Mucosa of stomach (tissue), 1 donor: ENCODE results near the gene SMIM14.
"Not testable (repeated sequence)": the region's sequence is repeated elsewhere in the genome, so short reads cannot be mapped to it uniquely, and the experiment has no call there.

Experiments
- H3K27me3 ChIP-seq: one replicate; pipeline ENCODE4 v1.7.0; 2013; ENCODE audit warnings: mild to moderate bottlenecking, low read length; ENCODE audit not compliant: control insufficient read depth, insufficient read depth
- H3K36me3 ChIP-seq: one replicate; pipeline ENCODE4 v1.7.0; 2013; ENCODE audit warnings: low read length; ENCODE audit not compliant: control insufficient read depth, insufficient read depth
- H3K4me1 ChIP-seq: one replicate; pipeline ENCODE4 v1.7.0; 2013; ENCODE audit warnings: mild to moderate bottlenecking, low read length; ENCODE audit not compliant: control insufficient read depth, insufficient read depth
- H3K4me3 ChIP-seq: one replicate; pipeline ENCODE4 v1.7.0; 2013; ENCODE audit warnings: low read length
- H3K9ac ChIP-seq: one replicate; pipeline ENCODE4 v1.7.0; 2013; ENCODE audit warnings: mild to moderate bottlenecking, low read length, moderate library complexity
- H3K9me3 ChIP-seq: one replicate; pipeline ENCODE4 v1.7.0; 2013; ENCODE audit warnings: mild to moderate bottlenecking, low read length, moderate library complexity; ENCODE audit not compliant: control insufficient read depth
- donor health status: Pancreatic carcinoma.

Gene SMIM14

DNA sequence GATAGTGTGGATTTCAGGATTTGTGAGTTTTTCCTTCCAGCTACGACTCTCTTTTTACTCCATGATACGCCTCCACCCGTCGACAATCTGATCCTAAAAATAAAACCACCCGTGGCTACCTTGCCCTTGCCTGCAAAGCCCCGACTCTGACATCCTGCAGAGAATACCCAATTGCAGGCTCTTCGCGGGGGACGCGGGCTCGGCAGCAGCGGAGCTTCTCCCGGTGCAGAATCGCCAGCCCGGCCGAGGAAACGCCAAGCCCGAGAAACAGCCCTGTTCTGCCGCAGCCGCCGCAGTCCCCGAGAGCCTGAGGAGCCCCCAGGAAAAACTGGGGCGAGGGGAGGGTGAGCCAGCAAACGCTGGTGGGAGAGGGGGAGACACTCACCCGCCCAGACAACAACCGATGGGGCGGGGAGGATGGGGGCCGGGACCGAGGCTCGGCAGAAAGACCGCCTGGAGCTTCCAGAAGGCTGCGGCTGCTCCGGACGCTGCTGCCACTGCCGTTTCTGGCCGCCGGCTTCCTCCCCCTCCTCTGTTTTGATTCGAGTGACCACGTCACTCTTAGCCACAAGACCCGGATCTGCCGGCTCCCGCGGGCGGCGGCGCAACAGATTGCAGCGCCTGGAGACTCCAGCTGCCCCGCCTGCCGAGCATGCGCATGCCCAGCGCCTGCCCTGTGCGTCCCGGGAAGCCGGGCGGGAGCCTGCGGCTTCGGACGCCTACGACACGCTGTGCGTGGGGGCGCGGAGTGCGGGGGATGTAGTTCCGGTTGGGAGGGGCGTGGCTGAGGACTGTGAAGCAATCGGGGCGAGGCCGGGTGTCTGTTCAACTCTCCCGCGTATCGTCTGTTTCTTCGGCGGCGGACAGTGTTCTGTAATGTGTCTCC is at the start of gene SMIM14:
Gene SMIM14 (minus strand): TSS at position 512 of the 886 bp plus-strand sequence. CDS start 33,720 bp downstream, outside the sequence.
- Histone ChIP-seq H3K9ac (peak within 1 kb of the TSS; percentile 99), H3K9me3 (no peaks in the 10 kb centered on the region), H3K4me3 (peak within 1 kb of the TSS; percentile 89), H3K4me1 (peaks cover 28% of the 10 kb centered on the region), H3K27me3 (no peaks in the 10 kb centered on the region), H3K36me3 (no peaks in the 10 kb centered on the region)

DNA sequence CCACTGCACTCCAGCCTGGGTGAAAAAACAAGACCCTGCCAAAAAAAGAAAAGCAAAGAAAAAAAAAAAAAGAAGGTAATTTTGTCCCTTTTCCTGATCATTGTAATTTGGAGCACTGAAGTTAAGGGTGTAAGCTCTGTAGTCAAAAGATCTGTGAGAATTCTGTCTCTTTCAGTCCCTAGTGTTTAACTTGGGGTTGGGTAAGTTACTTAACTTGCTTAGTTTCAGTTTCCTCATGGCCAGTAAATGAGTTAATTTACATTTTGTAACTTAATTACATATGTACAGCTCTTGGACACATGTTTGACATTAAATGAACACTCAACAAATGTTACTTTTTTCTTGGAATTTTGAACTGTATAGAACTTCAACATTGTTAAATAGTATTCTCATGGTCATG is 48.3 kb upstream of the SMIM14 start:
- Histone ChIP-seq H3K4me1 (no peaks in the 10 kb centered on the region), H3K36me3 (no peaks in the 10 kb centered on the region), H3K9me3 (no peaks in the 10 kb centered on the region), H3K9ac (no peak overlapping the region), H3K4me3 (no peak overlapping the region), H3K27me3 (no peaks in the 10 kb centered on the region)

DNA sequence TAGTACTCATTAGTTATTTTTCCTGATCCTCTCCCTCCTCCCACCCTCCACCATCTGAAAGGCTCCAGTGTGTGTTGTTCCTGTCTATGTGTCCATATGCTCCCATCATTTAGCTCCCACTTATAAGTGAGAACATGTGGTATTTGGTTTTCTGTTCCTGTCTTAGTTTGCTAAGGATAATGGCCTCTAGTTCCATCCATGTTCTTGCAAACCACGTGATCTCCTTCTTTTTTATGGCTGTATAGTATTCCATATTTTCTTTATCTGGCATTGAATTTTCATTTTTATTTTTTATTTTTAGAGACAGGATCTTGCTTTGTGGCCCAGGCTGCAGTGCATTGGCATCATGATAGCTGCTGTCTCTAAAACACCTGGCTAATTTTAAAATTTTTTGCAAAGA is 47.3 kb upstream of the SMIM14 start:
- no peaks in the 10 kb centered on the region for H3K36me3 ChIP-seq
- H3K9ac ChIP-seq: no peak overlapping the region
- H3K4me1 ChIP-seq: no peaks in the 10 kb centered on the region
- H3K9me3 ChIP-seq: no peaks in the 10 kb centered on the region
- H3K27me3 ChIP-seq: no peaks in the 10 kb centered on the region
- H3K4me3 ChIP-seq: no peak overlapping the region

DNA sequence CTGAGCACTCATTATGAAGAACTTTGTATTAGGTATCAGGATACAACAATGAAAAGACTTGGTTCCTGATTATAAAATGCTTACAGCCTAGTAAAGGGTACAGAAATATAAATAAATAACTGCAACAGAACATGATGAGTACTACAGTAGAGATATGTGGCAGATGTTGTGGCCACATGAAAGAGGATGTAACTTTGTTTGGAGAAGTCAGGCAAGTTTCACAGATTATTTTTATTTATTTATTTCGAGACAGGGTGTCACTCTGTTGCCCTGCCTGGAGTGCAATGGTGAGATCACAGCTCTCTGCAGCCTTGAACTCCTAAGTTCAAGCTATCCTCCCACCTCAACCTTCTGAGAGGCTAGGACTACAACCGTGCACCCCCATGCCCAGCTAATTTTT is 43.5 kb upstream of the SMIM14 start:
- no peaks in the 10 kb centered on the region for H3K27me3 ChIP-seq
- H3K9ac ChIP-seq: no peak overlapping the region
- no peaks in the 10 kb centered on the region for H3K9me3 ChIP-seq
- no peaks in the 10 kb centered on the region for H3K36me3 ChIP-seq
- H3K4me1 ChIP-seq: no peaks in the 10 kb centered on the region
- H3K4me3 ChIP-seq: no peak overlapping the region

DNA sequence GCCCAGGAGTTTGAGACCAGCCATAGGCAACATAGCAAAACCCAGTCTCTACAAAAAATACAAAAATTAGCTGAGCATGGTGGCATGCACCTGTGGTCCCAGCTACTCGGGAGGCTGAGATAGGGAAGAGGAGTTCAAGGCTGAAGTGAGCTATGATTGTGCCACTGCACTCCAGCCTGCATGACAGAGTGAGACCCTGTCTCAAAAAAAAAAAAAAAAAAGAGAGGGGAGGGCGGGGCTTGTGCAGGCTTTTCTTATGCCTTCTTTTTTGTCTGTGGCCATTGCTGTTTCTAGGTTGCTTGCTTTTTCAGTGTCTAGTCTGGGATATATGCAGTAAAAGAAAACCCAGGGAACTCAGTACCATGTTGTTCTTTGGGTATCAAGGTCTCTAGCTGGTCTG is 42.3 kb upstream of the SMIM14 start:
- H3K36me3 ChIP-seq, H3K27me3 ChIP-seq, H3K4me3 ChIP-seq, H3K9ac ChIP-seq, H3K4me1 ChIP-seq, H3K9me3 ChIP-seq: not testable (repeated sequence)

DNA sequence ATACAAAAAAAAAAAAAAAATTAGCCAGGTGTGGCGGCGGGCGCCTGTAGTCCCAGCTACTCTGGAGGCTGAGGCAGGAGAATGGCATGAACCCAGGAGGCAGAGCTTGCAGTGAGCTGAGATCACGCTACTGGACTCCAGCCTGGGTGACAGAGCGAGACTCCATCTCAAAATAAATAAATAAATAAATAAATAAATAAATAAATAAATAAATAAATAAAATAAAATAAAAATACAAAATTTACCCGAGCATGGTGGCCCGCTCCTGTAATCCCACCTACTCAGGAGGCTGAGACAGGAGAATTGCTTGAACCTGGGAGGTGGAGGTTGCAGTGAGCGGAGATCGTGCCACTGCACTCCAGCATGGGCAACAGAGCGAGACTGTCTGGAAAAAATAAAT is 37.0 kb upstream of the SMIM14 start:
- not testable (repeated sequence) for H3K36me3 ChIP-seq, H3K9ac ChIP-seq, H3K4me3 ChIP-seq, H3K4me1 ChIP-seq, H3K9me3 ChIP-seq, H3K27me3 ChIP-seq

DNA sequence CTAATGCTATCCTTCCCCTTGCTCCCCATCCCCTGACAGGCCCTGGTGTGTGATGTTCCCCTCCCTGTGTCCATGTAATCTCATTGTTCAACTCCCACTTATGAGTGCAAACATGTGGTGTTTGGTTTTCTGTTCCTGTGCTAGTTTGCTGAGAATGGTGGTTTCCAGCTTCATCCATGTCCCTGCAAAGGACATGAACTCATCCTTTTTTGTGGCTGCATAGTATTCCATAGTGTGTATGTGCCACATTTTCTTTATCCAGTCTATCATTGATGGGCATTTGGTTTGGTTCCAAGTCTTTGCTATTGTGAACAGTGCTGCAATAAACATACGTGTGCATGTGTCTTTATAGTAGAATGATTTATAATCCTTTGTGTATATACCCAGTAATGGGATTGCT is 31.6 kb upstream of the SMIM14 start:
- H3K36me3 ChIP-seq, H3K4me1 ChIP-seq, H3K27me3 ChIP-seq, H3K9ac ChIP-seq, H3K9me3 ChIP-seq, H3K4me3 ChIP-seq: not testable (repeated sequence)

DNA sequence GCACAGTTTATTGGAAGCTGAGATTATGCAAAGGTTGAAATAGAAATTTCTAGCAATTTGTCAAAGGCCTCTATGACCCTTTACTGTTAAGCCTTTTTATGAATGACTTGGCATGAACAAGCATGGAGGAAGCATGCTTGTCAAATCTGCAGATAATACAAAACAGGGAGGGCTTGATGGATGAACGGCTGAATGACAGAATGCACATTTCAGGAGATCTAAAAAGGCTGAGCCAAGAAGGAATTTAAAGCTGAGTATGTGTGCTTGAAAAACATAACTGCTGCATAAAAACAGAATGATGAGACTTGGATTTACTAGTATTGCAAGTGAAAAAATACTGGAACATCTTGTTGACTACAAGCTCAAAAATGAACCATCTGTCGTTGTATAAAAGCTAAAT is 30.2 kb upstream of the SMIM14 start:
- no peaks in the 10 kb centered on the region for H3K9me3 ChIP-seq
- H3K27me3 ChIP-seq: no peaks in the 10 kb centered on the region
- no peaks in the 10 kb centered on the region for H3K36me3 ChIP-seq
- H3K9ac ChIP-seq: no peak overlapping the region
- H3K4me1 ChIP-seq: no peaks in the 10 kb centered on the region
- no peak overlapping the region for H3K4me3 ChIP-seq

DNA sequence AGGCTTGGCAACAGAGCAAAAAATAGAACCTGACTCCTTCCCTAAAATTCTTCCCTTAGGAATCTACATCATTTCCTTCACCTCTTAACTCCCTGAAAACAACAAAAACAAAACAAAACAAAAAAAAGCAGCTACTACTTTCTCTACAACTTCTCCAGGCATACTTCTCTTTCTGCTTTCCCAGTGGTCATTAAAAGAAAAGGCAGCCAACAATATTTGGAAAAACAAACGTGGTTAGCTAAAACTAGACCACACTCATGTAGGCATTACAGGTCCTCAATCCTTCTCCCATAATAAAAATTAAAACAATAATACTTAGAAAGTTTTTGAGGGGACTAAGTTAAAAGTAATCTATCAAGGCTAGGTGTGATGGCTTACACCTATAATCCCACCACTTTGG is 29.0 kb upstream of the SMIM14 start:
- H3K27me3 ChIP-seq: no peaks in the 10 kb centered on the region

DNA sequence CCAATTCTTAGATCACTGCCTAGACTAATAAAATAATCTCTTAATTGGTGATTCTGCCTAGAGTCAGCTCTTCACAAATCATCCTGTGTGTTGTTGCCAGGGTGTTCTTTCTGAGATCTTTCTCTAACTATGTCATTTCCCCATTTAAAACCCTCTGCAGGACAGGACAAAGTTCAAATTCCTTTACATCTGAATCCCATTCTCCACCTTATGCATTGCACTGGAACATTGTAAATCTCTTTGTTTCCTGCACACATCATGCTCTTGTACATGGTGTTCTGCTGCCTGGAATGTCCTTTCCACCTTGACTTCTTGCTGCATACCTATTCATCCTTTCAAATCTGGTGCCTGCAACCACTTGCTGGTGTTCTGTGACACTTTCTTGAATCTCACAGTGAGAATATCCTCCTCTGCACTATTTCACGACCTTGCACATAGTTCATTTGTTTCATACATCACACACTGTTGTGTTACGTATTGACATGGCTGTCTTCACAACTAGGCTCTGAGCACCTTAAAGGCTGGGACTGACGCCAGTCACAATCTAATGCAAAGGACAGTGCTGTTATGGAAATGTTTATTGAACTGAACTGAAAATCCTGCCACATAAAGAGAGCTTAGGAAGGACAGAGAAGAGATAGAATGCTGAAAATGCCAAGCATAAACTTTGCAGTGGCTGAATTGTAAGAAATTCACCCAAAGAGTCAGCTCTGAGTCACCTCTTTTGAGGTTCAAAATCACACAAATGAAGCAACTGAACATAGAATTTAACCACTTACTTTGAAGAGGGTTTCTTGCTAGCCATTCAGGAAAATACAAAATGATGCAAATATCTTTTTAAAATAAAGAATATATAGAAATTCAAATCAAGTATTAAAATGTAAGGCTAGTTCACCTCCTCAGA is 26.4 kb upstream of the SMIM14 start:
- Histone ChIP-seq H3K36me3 (no peaks in the 10 kb centered on the region), H3K4me3 (no peak overlapping the region), H3K27me3 (no peaks in the 10 kb centered on the region), H3K9ac (no peak overlapping the region), H3K9me3 (no peaks in the 10 kb centered on the region), H3K4me1 (no peaks in the 10 kb centered on the region)

More for the DNA sequence above, 29.0 kb upstream of the SMIM14 start:
- H3K36me3 ChIP-seq: no peaks in the 10 kb centered on the region
- no peak overlapping the region for H3K9ac ChIP-seq
- H3K9me3 ChIP-seq: no peaks in the 10 kb centered on the region
- H3K4me1 ChIP-seq: no peaks in the 10 kb centered on the region
- H3K4me3 ChIP-seq: no peak overlapping the region

DNA sequence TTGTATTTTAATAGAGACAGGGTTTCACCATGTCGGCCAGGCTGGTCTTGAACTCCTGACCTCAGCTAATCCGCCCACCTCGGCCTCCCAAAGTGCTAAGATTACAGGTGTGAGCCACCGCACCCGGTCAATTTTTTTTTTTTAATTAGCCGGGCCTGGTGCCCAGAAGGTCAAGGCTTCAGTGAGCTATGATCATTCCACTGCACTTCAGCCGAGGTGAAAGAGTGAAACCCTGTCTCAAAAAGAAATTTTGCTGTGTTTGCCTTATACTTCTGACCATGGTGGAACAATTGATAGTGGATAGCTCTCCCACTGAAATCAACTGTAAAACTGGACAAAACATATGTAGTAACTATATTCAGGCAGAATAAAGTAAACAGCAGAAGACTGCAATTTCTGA is 24.0 kb upstream of the SMIM14 start:
- Histone ChIP-seq H3K9ac (no peak overlapping the region), H3K27me3 (no peaks in the 10 kb centered on the region), H3K9me3 (no peaks in the 10 kb centered on the region), H3K36me3 (no peaks in the 10 kb centered on the region), H3K4me1 (no peaks in the 10 kb centered on the region), H3K4me3 (no peak overlapping the region)

DNA sequence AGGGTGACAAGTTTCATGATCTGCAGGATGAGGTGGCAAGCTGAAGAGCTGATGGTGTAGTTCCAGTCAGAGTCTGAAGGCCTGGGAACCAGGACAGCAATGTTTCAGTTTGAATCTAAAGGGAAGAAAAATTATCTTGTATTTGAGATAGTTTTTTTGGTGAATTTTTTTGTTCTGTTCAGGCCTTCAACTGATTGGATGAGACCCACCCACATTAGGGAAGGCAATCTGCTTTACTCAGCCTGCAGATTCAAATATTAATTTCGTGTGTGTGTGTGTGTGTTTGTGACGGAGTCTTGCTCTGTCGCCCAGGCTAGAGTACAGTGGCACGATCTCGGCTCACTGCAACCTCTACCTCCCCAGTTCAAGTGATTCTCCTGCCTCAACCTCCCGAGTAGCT is 22.1 kb upstream of the SMIM14 start:
- no peak overlapping the region for H3K4me3 ChIP-seq
- no peaks in the 10 kb centered on the region for H3K9me3 ChIP-seq
- H3K27me3 ChIP-seq: no peaks in the 10 kb centered on the region
- no peaks in the 10 kb centered on the region for H3K36me3 ChIP-seq
- H3K9ac ChIP-seq: no peak overlapping the region
- no peaks in the 10 kb centered on the region for H3K4me1 ChIP-seq
